CD14-positive monocyte (primary cell): ENCODE results near the gene PFN4. TPM values are rescaled to one million over a fixed set of nuclear protein-coding genes. Genes with fewer than 3 reads are reported as not detected.

Experiments
- DNase-seq, 3 donors: peaks; one replicate each; pipeline ENCODE4 v3.0.0-alpha.2; 2011 to 2022
- H2AFZ ChIP-seq: 2 replicates; pipeline ENCODE4 v1.6.0; 2012; ENCODE audit warnings: mild to moderate bottlenecking, low read depth, low read length, inconsistent platforms; ENCODE audit not compliant: insufficient read depth, poor library complexity, severe bottlenecking
- H3K27ac ChIP-seq, 2 donors: 1 replicate in 1 of 2; 2 replicates in 1 of 2; pipeline ENCODE4 v1.5.1; 2012 to 2013; ENCODE audit warnings: low read length in 2 of 2, control low read depth in 1 of 2, inconsistent platforms in 1 of 2, low read depth in 1 of 2, mild to moderate bottlenecking in 1 of 2
- H3K27me3 ChIP-seq, 2 donors: one replicate each; pipeline versions ENCODE4 v1.6.0 to v1.6.1; 2011 to 2013; ENCODE audit warnings: low read length in 2 of 2; ENCODE audit not compliant: control insufficient read depth in 2 of 2, insufficient read depth in 2 of 2
- H3K36me3 ChIP-seq, 2 donors: replicated peaks in 1 of 2; 1 replicate in 1 of 2; 2 replicates in 1 of 2; pipeline versions ENCODE4 v1.5.1 to v1.6.1; 2012 to 2013; ENCODE audit warnings: low read length in 2 of 2, control low read depth in 1 of 2, inconsistent platforms in 1 of 2, mild to moderate bottlenecking in 1 of 2; ENCODE audit not compliant: insufficient read depth in 2 of 2, control insufficient read depth in 1 of 2
- H3K4me1 ChIP-seq, 2 donors: 1 replicate in 1 of 2; 2 replicates in 1 of 2; pipeline versions ENCODE4 v1.5.1 to v1.6.1; 2012 to 2013; ENCODE audit warnings: low read length in 2 of 2, control low read depth in 1 of 2, inconsistent platforms in 1 of 2, mild to moderate bottlenecking in 1 of 2, moderate library complexity in 1 of 2; ENCODE audit not compliant: insufficient read depth in 2 of 2, control insufficient read depth in 1 of 2
- H3K4me2 ChIP-seq: replicated peaks from 2 replicates; pipeline ENCODE3; 2012; ENCODE audit warnings: low read length, moderate library complexity, mild to moderate bottlenecking; ENCODE audit not compliant: poor library complexity, severe bottlenecking; ENCODE audit errors: extremely low read depth
- H3K4me3 ChIP-seq, 3 experiments: fragments of 200-600 bp in 1 of 3; sonication (generic) in 1 of 3; replicated peaks in 1 of 3; 1 replicate in 2 of 3; 2 replicates in 1 of 3; pipeline ENCODE4 v1.5.1; 2011 to 2013; ENCODE audit warnings: low read length in 3 of 3, mild to moderate bottlenecking in 3 of 3, control low read depth in 2 of 3, low read depth in 2 of 3, inconsistent platforms in 1 of 3, moderate library complexity in 1 of 3
- H3K79me2 ChIP-seq: 2 replicates; pipeline ENCODE4 v1.6.0; 2012; ENCODE audit warnings: mild to moderate bottlenecking, control low read depth, inconsistent platforms, low read length, moderate library complexity; ENCODE audit not compliant: insufficient read depth
- H3K9ac ChIP-seq: 2 replicates; pipeline ENCODE4 v1.6.0; 2017; ENCODE audit warnings: low read length, mild to moderate bottlenecking; ENCODE audit not compliant: insufficient read depth, poor library complexity, severe bottlenecking
- H3K9me3 ChIP-seq, 2 donors: replicated peaks in 1 of 2; 1 replicate in 1 of 2; 2 replicates in 1 of 2; pipeline versions ENCODE4 v1.5.1 to v1.6.1; 2012 to 2013; ENCODE audit warnings: low read length in 2 of 2, control low read depth in 1 of 2; ENCODE audit not compliant: control insufficient read depth in 1 of 2, insufficient read depth in 1 of 2
- H4K20me1 ChIP-seq: 2 replicates; pipeline ENCODE4 v1.6.0; 2012; ENCODE audit warnings: mild to moderate bottlenecking, low read length, control low read depth, moderate library complexity; ENCODE audit not compliant: insufficient read depth
- H3K27ac Mint-ChIP-seq, 7 donors: one replicate each; pipeline ENCODE4 v1.8.0; 2020; ENCODE audit warnings: mild to moderate bottlenecking in 7 of 7, mixed read lengths in 7 of 7, moderate library complexity in 6 of 7, inconsistent platforms in 2 of 7
- H3K27me3 Mint-ChIP-seq, 3 donors: one replicate each; pipeline ENCODE4 v1.8.0; 2021 to 2022; ENCODE audit warnings: low read depth in 3 of 3, mild to moderate bottlenecking in 3 of 3, mixed read lengths in 3 of 3, moderate library complexity in 3 of 3, inconsistent platforms in 1 of 3
- H3K36me3 Mint-ChIP-seq, 2 donors: one replicate each; pipeline ENCODE4 v1.8.0; 2020; ENCODE audit warnings: mixed read lengths in 2 of 2, inconsistent platforms in 1 of 2, mild to moderate bottlenecking in 1 of 2
- H3K4me1 Mint-ChIP-seq: one replicate; pipeline ENCODE4 v1.8.0; 2020; ENCODE audit warnings: mild to moderate bottlenecking, mixed read lengths
- H3K4me3 Mint-ChIP-seq, 2 donors: one replicate each; pipeline ENCODE4 v1.8.0; 2020; ENCODE audit warnings: mild to moderate bottlenecking in 2 of 2, mixed read lengths in 2 of 2, moderate library complexity in 1 of 2
- H3K9me3 Mint-ChIP-seq, 7 donors: one replicate each; pipeline ENCODE4 v1.8.0; 2020 to 2022; ENCODE audit warnings: mixed read lengths in 7 of 7, mild to moderate bottlenecking in 6 of 7, moderate library complexity in 6 of 7, inconsistent platforms in 2 of 7
- CTCF ChIP-seq: fragments of 200-600 bp; IDR thresholded peaks from one replicate; pipeline ENCODE4 v1.8.0; 2022; ENCODE audit warnings: antibody characterized with exemption, mild to moderate bottlenecking
- WGBS: methylation state at CpG from one replicate; pipeline ENCODE4 v1.1.5; 2013; ENCODE audit warnings: missing lambda C conversion rate; ENCODE audit not compliant: insufficient coverage; 5-methylcytosine and 5-hydroxymethylcytosine counted together
- intact Hi-C, 2 donors: fragments of 100-400 bp; cut with micrococcal nuclease; formaldehyde crosslinking; loops; one replicate each; pipeline versions ENCODE4 v1.15.0 to v1.15.1; 2023
- polyA plus RNA-seq, 3 donors: library from polyadenylated mRNA; depleted of rRNA in 1 of 3; unstranded in 2 of 3; stranded (reverse) in 1 of 3; fragments of 300-500 nt in 2 of 3; fragments of >200 nt in 1 of 3; fragmentation: Illumina TruSeq in 2 of 3; gene quantifications; 1 replicate in 2 of 3; 2 replicates in 1 of 3; pipeline ENCODE4 v1.2.3, GENCODE V29; 2012 to 2021

Gene PFN4
- polyA plus RNA-seq, 3 donors: not detected

GRCh38 chr2:24158131-24158530 lies 35.0 kb upstream of the PFN4 start:
- Mint-ChIP-seq H3K27me3 (peaks cover 0 to 4% (median 2%) of the 10 kb centered on the region in 3 donors), H3K36me3 (peaks cover 19 to 27% of the 10 kb centered on the region in 2 donors), H3K4me3 (no peak overlapping the region), H3K9me3 (peaks cover 0 to 2% (median 0%) of the 10 kb centered on the region in 7 donors), H3K4me1 (peaks cover 5% of the 10 kb centered on the region), H3K27ac (no peak overlapping the region)
- intact Hi-C loops: no loop called here
- H3K4me3 ChIP-seq: no peak overlapping the region
- no peaks in the 10 kb centered on the region for H3K79me2 ChIP-seq
- TF ChIP-seq CTCF: no peak
- H3K4me1 ChIP-seq: no peaks in the 10 kb centered on the region
- no peaks in the 10 kb centered on the region for H3K27me3 ChIP-seq
- no peak overlapping the region for H3K4me2 ChIP-seq
- 100% methylated on average over 2 of the region's 5 CpGs for WGBS
- no peak for DNase-seq
- H3K36me3 ChIP-seq: peaks cover 0 to 7% of the 10 kb centered on the region in 2 donors
- H3K9me3 ChIP-seq: no peaks in the 10 kb centered on the region
- no peak overlapping the region for H3K27ac ChIP-seq
- no peak overlapping the region for H2AFZ ChIP-seq
- no peak overlapping the region for H3K9ac ChIP-seq
- no peaks in the 10 kb centered on the region for H4K20me1 ChIP-seq

GRCh38 chr2:24153478-24153877 lies 30.3 kb upstream of the PFN4 start:
- Mint-ChIP-seq H3K27me3 (no peaks in the 10 kb centered on the region), H3K27ac (no peak overlapping the region), H3K9me3 (peaks cover 0 to 3% (median 0%) of the 10 kb centered on the region in 7 donors), H3K36me3 (peaks cover 26 to 37% of the 10 kb centered on the region in 2 donors), H3K4me1 (peaks cover 4% of the 10 kb centered on the region), H3K4me3 (no peak overlapping the region)
- Histone ChIP-seq H3K27me3 (no peaks in the 10 kb centered on the region), H3K4me2 (no peak overlapping the region), H3K9ac (no peak overlapping the region), H3K4me3 (no peak overlapping the region), H3K79me2 (no peaks in the 10 kb centered on the region), H3K9me3 (no peaks in the 10 kb centered on the region), H2AFZ (no peak overlapping the region), H4K20me1 (no peaks in the 10 kb centered on the region), H3K27ac (no peak overlapping the region), H3K36me3 (peaks cover 0 to 8% of the 10 kb centered on the region in 2 donors), H3K4me1 (no peaks in the 10 kb centered on the region)
- 95% methylated on average over 3 of the region's 4 CpGs for WGBS
- intact Hi-C loops: no loop called here
- DNase-seq: no peak
- TF ChIP-seq CTCF: no peak
